KG1 (cell line): ENCODE data around the gene CD47.

Experiments used
- DNase-seq: peaks from one replicate; lab custom pipeline; 2025; lab: John Stamatoyannopoulos, UW

The CD47 gene

GRCh38 chr3:108013141-108014055 is 77.4 kb downstream of the CD47 start:
- no peak for DNase-seq

GRCh38 chr3:108012304-108012703 is 78.5 kb downstream of the CD47 start:
- no peak for DNase-seq

GRCh38 chr3:108011616-108012015 is 79.2 kb downstream of the CD47 start:
- no peak for DNase-seq

- DNase-seq: no peak
These were observed 81.7 kb downstream of the CD47 start for GRCh38 chr3:108008931-108009639.

GRCh38 chr3:108008106-108008505 is 82.7 kb downstream of the CD47 start:
- DNase-seq: no peak

GRCh38 chr3:108006881-108007331 is 83.9 kb downstream of the CD47 start:
- DNase-seq: no peak

- DNase-seq: no peak
These were observed 84.6 kb downstream of the CD47 start for GRCh38 chr3:108006077-108006771.

- DNase-seq: no peak
These were observed 86.2 kb downstream of the CD47 start for GRCh38 chr3:108004647-108005046.

GRCh38 chr3:108001457-108001856 is 89.4 kb downstream of the CD47 start:
- no peak for DNase-seq

- DNase-seq: no peak
These were observed 91.5 kb downstream of the CD47 start for GRCh38 chr3:107999215-107999775.

GRCh38 chr3:107997671-107998070 is 93.2 kb downstream of the CD47 start:
- DNase-seq: no peak

GRCh38 chr3:107995823-107996222 is 95.0 kb downstream of the CD47 start:
- DNase-seq: no peak

GRCh38 chr3:107994956-107995715 is 95.7 kb downstream of the CD47 start:
- DNase-seq: no peak

- no peak for DNase-seq
These were observed 96.7 kb downstream of the CD47 start for GRCh38 chr3:107994181-107994580.

- DNase-seq: no peak
These were observed 97.1 kb downstream of the CD47 start for GRCh38 chr3:107993771-107994170.
